ENCODE measurements around the gene MYO7B. TPM values are rescaled to one million over a fixed set of nuclear protein-coding genes. Genes with fewer than 3 reads are reported as not detected.

The MYO7B gene
- polyA plus RNA-seq, 1 of the 3 experiments (the other 2 are of a cell fraction), result 0.08 TPM

GRCh38 chr2:127586136-127586535, 50.7 kb downstream of the MYO7B start:
- no peaks in the 10 kb centered on the region for H3K9me3 ChIP-seq
- no peak overlapping the region for H3K9ac ChIP-seq
- CTCF ChIA-PET, result interaction anchor here (1.3 kb wide), 1 partner anchor 64 kb away, joined by 3 read pairs; no protein-coding TSS in a partner anchor
- H3K4me2 ChIP-seq, result no peak overlapping the region
- no peak for DNase-seq
- H3K79me2 ChIP-seq (ENCODE audit: insufficient read depth), result no peaks in the 10 kb centered on the region
- POLR2A ChIA-PET, result no interaction called here
- no peaks in the 10 kb centered on the region for H3K4me1 ChIP-seq (ENCODE audit: control insufficient read depth in 1 of 2, insufficient read depth in 2 of 2, low read depth in 1 of 2, low read length in 1 of 2)
- H2AFZ ChIP-seq (ENCODE audit: low read depth), result no peak overlapping the region
- WGBS (ENCODE audit: low lambda C conversion rate), result 38% methylated on average over 6 of the region's 6 CpGs
- H3K36me3 ChIP-seq (replicated peaks in 1 of 2; ENCODE audit: control insufficient read depth in 1 of 2, insufficient read depth in 2 of 2, low read length in 1 of 2), result no peaks in the 10 kb centered on the region
- no peaks in the 10 kb centered on the region for H3K27me3 ChIP-seq (ENCODE audit: insufficient read depth)
- no peaks in the 10 kb centered on the region for H4K20me1 ChIP-seq (ENCODE audit: insufficient read depth)
- H3K27ac ChIP-seq (ENCODE audit: low read depth in 2 of 2, low read length in 1 of 2), result no peak overlapping the region
- H3K4me3 ChIP-seq (ENCODE audit: low read depth in 2 of 2, low read length in 1 of 2), result no peak overlapping the region
- no peaks in the 10 kb centered on the region for H3K9me2 ChIP-seq
- TF ChIP-seq FOSL2 (IDR thresholded peaks at IDR 0.05; ENCODE audit: borderline replicate concordance, low read depth) (no peak), REST (IDR thresholded peaks at IDR 0.05; ENCODE audit: low read depth, low read length) (no peak), TEAD4 (IDR thresholded peaks at IDR 0.05; ENCODE audit: borderline replicate concordance, insufficient read depth) (no peak), CHD2 (IDR thresholded peaks at IDR 0.05; ENCODE audit: low read length, partially characterized antibody) (no peak)
- no peaks in the 10 kb centered on the region for H3F3A ChIP-seq (replicated peaks; ENCODE audit: insufficient read depth)

DNA sequence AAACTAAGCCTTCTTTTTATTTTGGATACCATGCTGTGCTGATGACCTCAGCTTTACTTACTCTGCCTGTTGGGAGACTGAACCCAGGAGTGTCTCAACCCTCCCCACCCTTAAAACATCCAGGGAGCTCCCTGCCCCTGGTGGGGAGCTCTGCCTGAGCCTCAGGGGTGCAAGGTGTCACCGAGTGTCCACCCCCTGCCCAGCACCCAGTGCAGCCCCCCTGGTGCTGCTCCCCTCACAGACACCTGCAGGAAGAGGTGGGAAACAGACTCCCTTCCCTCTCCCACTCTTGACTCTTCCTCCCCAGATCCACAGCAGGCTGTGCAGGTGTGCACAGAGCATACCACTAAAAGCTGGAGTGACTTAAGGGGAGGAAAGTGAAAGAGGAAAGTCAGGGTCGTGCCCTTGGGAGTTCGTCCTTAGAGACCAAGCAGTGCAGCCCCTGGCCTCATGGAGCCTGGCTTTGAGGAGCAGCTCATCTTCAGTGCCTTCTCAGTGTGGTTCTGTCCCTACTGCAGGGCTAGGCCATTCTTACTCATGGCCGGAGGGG, 51.3 kb downstream of the MYO7B start:
- POLR2A ChIA-PET, result no interaction called here
- 51% methylated on average over 4 of the region's 4 CpGs for WGBS (ENCODE audit: low lambda C conversion rate)
- CTCF ChIA-PET, result interaction anchor here (1.3 kb wide), 1 partner anchor 63 kb away, joined by 3 read pairs; no protein-coding TSS in a partner anchor
- Histone ChIP-seq H3K4me1 (ENCODE audit: control insufficient read depth in 1 of 2, insufficient read depth in 2 of 2, low read depth in 1 of 2, low read length in 1 of 2) (no peaks in the 10 kb centered on the region), H4K20me1 (ENCODE audit: insufficient read depth) (no peaks in the 10 kb centered on the region), H3K9me3 (no peaks in the 10 kb centered on the region), H2AFZ (ENCODE audit: low read depth) (no peak overlapping the region), H3K9ac (no peak overlapping the region), H3K27ac (ENCODE audit: low read depth in 2 of 2, low read length in 1 of 2) (no peak overlapping the region), H3K27me3 (ENCODE audit: insufficient read depth) (no peaks in the 10 kb centered on the region), H3F3A (replicated peaks; ENCODE audit: insufficient read depth) (no peaks in the 10 kb centered on the region), H3K4me2 (no peak overlapping the region), H3K79me2 (ENCODE audit: insufficient read depth) (no peaks in the 10 kb centered on the region), H3K4me3 (ENCODE audit: low read depth in 2 of 2, low read length in 1 of 2) (no peak overlapping the region), H3K9me2 (no peaks in the 10 kb centered on the region), H3K36me3 (replicated peaks in 1 of 2; ENCODE audit: control insufficient read depth in 1 of 2, insufficient read depth in 2 of 2, low read length in 1 of 2) (no peaks in the 10 kb centered on the region)
- DNase-seq, result no peak
- no peak for TF ChIP-seq TCF12 (IDR thresholded peaks at IDR 0.05)
- TF ChIP-seq, protein P1, sequence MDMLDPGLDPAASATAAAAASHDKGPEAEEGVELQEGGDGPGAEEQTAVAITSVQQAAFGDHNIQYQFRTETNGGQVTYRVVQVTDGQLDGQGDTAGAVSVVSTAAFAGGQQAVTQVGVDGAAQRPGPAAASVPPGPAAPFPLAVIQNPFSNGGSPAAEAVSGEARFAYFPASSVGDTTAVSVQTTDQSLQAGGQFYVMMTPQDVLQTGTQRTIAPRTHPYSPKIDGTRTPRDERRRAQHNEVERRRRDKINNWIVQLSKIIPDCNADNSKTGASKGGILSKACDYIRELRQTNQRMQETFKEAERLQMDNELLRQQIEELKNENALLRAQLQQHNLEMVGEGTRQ (IDR thresholded peaks at IDR 0.05; ENCODE audit: borderline replicate concordance, low read depth, low read length), result no peak
- no peak for TF ChIP-seq POLR2AphosphoS5 (IDR thresholded peaks at IDR 0.05; ENCODE audit: low read depth, low read length)
- no peak for TF ChIP-seq FOXJ3 (CRISPR knock-in tag; IDR thresholded peaks at IDR 0.05)
- no peak for TF ChIP-seq RFX5 (IDR thresholded peaks at IDR 0.05; ENCODE audit: low read length)
- no peak for TF ChIP-seq TEAD4 (IDR thresholded peaks at IDR 0.05; ENCODE audit: borderline replicate concordance, insufficient read depth)
- TF ChIP-seq, protein P2, sequence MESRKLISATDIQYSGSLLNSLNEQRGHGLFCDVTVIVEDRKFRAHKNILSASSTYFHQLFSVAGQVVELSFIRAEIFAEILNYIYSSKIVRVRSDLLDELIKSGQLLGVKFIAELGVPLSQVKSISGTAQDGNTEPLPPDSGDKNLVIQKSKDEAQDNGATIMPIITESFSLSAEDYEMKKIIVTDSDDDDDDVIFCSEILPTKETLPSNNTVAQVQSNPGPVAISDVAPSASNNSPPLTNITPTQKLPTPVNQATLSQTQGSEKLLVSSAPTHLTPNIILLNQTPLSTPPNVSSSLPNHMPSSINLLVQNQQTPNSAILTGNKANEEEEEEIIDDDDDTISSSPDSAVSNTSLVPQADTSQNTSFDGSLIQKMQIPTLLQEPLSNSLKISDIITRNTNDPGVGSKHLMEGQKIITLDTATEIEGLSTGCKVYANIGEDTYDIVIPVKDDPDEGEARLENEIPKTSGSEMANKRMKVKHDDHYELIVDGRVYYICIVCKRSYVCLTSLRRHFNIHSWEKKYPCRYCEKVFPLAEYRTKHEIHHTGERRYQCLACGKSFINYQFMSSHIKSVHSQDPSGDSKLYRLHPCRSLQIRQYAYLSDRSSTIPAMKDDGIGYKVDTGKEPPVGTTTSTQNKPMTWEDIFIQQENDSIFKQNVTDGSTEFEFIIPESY (IDR thresholded peaks at IDR 0.05; ENCODE audit: borderline replicate concordance, low read depth), result no peak
- no peak for TF ChIP-seq TAF1 (IDR thresholded peaks at IDR 0.05; ENCODE audit: borderline replicate concordance, low read depth, low read length)
- TF ChIP-seq GATA2 (CRISPR knock-in tag; IDR thresholded peaks at IDR 0.05), result no peak
- TF ChIP-seq, protein P3, sequence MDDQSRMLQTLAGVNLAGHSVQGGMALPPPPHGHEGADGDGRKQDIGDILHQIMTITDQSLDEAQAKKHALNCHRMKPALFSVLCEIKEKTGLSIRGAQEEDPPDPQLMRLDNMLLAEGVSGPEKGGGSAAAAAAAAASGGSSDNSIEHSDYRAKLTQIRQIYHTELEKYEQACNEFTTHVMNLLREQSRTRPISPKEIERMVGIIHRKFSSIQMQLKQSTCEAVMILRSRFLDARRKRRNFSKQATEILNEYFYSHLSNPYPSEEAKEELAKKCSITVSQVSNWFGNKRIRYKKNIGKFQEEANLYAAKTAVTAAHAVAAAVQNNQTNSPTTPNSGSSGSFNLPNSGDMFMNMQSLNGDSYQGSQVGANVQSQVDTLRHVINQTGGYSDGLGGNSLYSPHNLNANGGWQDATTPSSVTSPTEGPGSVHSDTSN (IDR thresholded peaks at IDR 0.05), result no peak
- TF ChIP-seq RCOR1 (IDR thresholded peaks at IDR 0.05; ENCODE audit: low read length), result no peak
- TF ChIP-seq ELF1 (IDR thresholded peaks at IDR 0.05), result no peak
- no peak for TF ChIP-seq SIN3A (IDR thresholded peaks at IDR 0.05; ENCODE audit: borderline replicate concordance, low read depth, low read length)
- TF ChIP-seq, protein P4, sequence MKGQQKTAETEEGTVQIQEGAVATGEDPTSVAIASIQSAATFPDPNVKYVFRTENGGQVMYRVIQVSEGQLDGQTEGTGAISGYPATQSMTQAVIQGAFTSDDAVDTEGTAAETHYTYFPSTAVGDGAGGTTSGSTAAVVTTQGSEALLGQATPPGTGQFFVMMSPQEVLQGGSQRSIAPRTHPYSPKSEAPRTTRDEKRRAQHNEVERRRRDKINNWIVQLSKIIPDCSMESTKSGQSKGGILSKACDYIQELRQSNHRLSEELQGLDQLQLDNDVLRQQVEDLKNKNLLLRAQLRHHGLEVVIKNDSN (IDR thresholded peaks at IDR 0.05; ENCODE audit: borderline replicate concordance, low read depth), result no peak
- TF ChIP-seq, protein P5, sequence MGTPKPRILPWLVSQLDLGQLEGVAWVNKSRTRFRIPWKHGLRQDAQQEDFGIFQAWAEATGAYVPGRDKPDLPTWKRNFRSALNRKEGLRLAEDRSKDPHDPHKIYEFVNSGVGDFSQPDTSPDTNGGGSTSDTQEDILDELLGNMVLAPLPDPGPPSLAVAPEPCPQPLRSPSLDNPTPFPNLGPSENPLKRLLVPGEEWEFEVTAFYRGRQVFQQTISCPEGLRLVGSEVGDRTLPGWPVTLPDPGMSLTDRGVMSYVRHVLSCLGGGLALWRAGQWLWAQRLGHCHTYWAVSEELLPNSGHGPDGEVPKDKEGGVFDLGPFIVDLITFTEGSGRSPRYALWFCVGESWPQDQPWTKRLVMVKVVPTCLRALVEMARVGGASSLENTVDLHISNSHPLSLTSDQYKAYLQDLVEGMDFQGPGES (IDR thresholded peaks at IDR 0.05; ENCODE audit: low read depth, low read length), result no peak
